Fibroblast of skin of right biceps (primary cell): ENCODE results near the gene ARHGAP15.

ENCODE experiments used
- DNase-seq: peaks from one replicate; pipeline ENCODE4 v3.0.0-alpha.2; 2013

The ARHGAP15 gene

GRCh38 chr2:143736904-143737303 is 607.7 kb downstream of the ARHGAP15 start:
- no peak for DNase-seq

- DNase-seq = no peak
Observed at GRCh38 chr2:143740431-143740830, 611.2 kb downstream of the ARHGAP15 start.

- no peak for DNase-seq
Observed at GRCh38 chr2:143741205-143741604, 612.0 kb downstream of the ARHGAP15 start.

GRCh38 chr2:143742581-143742980 is 613.4 kb downstream of the ARHGAP15 start:
- peak; percentile 34 for DNase-seq

- no peak for DNase-seq
Observed at GRCh38 chr2:143744114-143744513, 614.9 kb downstream of the ARHGAP15 start.

- DNase-seq = no peak
Observed at GRCh38 chr2:143745060-143745459, 615.8 kb downstream of the ARHGAP15 start.

- no peak for DNase-seq
Observed at GRCh38 chr2:143754742-143755141, 625.5 kb downstream of the ARHGAP15 start.

GRCh38 chr2:143758629-143759330 is 629.6 kb downstream of the ARHGAP15 start:
- no peak for DNase-seq

GRCh38 chr2:143759455-143759854 is 630.2 kb downstream of the ARHGAP15 start:
- DNase-seq = no peak

GRCh38 chr2:143762176-143762928 is 633.1 kb downstream of the ARHGAP15 start:
- DNase-seq = no peak

GRCh38 chr2:143764261-143764660 is 635.0 kb downstream of the ARHGAP15 start:
- no peak for DNase-seq

GRCh38 chr2:143764706-143765105 is 635.5 kb downstream of the ARHGAP15 start:
- no peak for DNase-seq

- DNase-seq = no peak
Observed at GRCh38 chr2:143768991-143769390, 639.8 kb downstream of the ARHGAP15 start.

- no peak for DNase-seq
Observed at GRCh38 chr2:143771939-143772338, 642.7 kb downstream of the ARHGAP15 start.

GRCh38 chr2:143776526-143777297 is 647.5 kb downstream of the ARHGAP15 start:
- DNase-seq = no peak

- DNase-seq = peak; percentile 61
Observed at GRCh38 chr2:143779021-143779420, 649.8 kb downstream of the ARHGAP15 start.

GRCh38 chr2:143786026-143786765 is 657.0 kb downstream of the ARHGAP15 start:
- no peak for DNase-seq

- no peak for DNase-seq
Observed at GRCh38 chr2:143787674-143788073, 658.5 kb downstream of the ARHGAP15 start.

GRCh38 chr2:143792602-143793001 is 663.4 kb downstream of the ARHGAP15 start:
- no peak for DNase-seq

- no peak for DNase-seq
Observed at GRCh38 chr2:143793381-143793780, 664.2 kb downstream of the ARHGAP15 start.

- DNase-seq = no peak
Observed at GRCh38 chr2:143796051-143796450, 666.8 kb downstream of the ARHGAP15 start.

- DNase-seq = no peak
Observed at GRCh38 chr2:143801561-143801960, 672.3 kb downstream of the ARHGAP15 start.

- peak; percentile 77 for DNase-seq
Observed at GRCh38 chr2:143802242-143802641, 673.0 kb downstream of the ARHGAP15 start.
